HepG2 (cell line): ENCODE data around the gene DOK7. TPM values are rescaled to one million over a fixed set of nuclear protein-coding genes. Genes with fewer than 3 reads are reported as not detected.

Experiments used
- ATAC-seq: fragments of 200-7000 bp; cut with Tn5 transposase; 3 replicates; pipeline ENCODE4 v1.9.1; 2020; ENCODE audit warnings: mild to moderate bottlenecking, moderate library complexity
- BruUV-seq: library from RNA; stranded (reverse); fragments of 400-500 nt; replicated peaks from 2 replicates; lab custom pipeline; 2021; lab: Mats Ljungman, UMichigan
- CTCF ChIA-PET: fragments of 300-600 bp; formaldehyde crosslinking; extraction: SDS; loops from one replicate; lab custom pipeline; 2021; ENCODE audit warnings: low total read pairs, inconsistent platforms, low intra/inter-chr PET ratio; lab: Yijun Ruan, JAX
- POLR2A ChIA-PET: fragments of 350-600 bp; sonication (Branson Sonifier 250); formaldehyde crosslinking; loops from one replicate; lab custom pipeline; 2020; ENCODE audit warnings: antibody characterized with exemption, inconsistent platforms; lab: Yijun Ruan, JAX
- DNase-seq: peaks from one replicate; pipeline ENCODE4 v3.0.0-alpha.2; 2015; ENCODE audit warnings: low spot score
- FAIRE-seq: peaks from 3 replicates; lab custom pipeline; 2011; peaks lifted over from hg19 to GRCh38; lab: Jason Lieb, UNC
- H2AFZ ChIP-seq: one replicate; pipeline ENCODE4 v1.6.1; 2011; ENCODE audit warnings: low read length, inconsistent platforms
- H3K27ac ChIP-seq: fragments of 300-600 bp; 3 replicates; pipeline ENCODE4 v1.8.0; 2011; ENCODE audit warnings: mixed run types, mild to moderate bottlenecking, mixed read lengths, low read length, inconsistent platforms; ENCODE audit not compliant: insufficient read depth; ENCODE audit errors: extremely low read length
- H3K27me3 ChIP-seq, 2 experiments: fragments of 200-600 bp in 1 of 2; 2 replicates in 1 of 2; 3 replicates in 1 of 2; pipeline versions ENCODE4 v1.6.0 to v1.8.0; 2011; ENCODE audit warnings: low read length in 2 of 2, mild to moderate bottlenecking in 2 of 2, moderate library complexity in 2 of 2, inconsistent platforms in 1 of 2; ENCODE audit not compliant: insufficient read depth in 2 of 2, control insufficient read depth in 1 of 2
- H3K36me3 ChIP-seq, 2 experiments: fragments of 200-600 bp in 1 of 2; replicated peaks in 1 of 2; 2 replicates in 1 of 2; 3 replicates in 1 of 2; pipeline versions ENCODE4 v1.5.1 to v1.8.0; 2011; ENCODE audit warnings: low read length in 2 of 2, inconsistent platforms in 1 of 2; ENCODE audit not compliant: insufficient read depth in 2 of 2, control insufficient read depth in 1 of 2
- H3K4me1 ChIP-seq: 2 replicates; pipeline ENCODE4 v1.5.1; 2012; ENCODE audit warnings: low read length, inconsistent platforms; ENCODE audit not compliant: insufficient read depth
- H3K4me2 ChIP-seq: 2 replicates; pipeline ENCODE4 v1.6.0; 2011; ENCODE audit warnings: low read depth, low read length, inconsistent platforms
- H3K4me3 ChIP-seq, 3 experiments: fragments of 200-600 bp in 1 of 3; sonication (generic), shearing (Covaris generic) in 1 of 3; replicated peaks in 1 of 3; 2 replicates each; pipeline ENCODE4 v1.5.1; 2011 to 2016; ENCODE audit warnings: low read length in 3 of 3, inconsistent platforms in 2 of 3, low read depth in 2 of 3, mild to moderate bottlenecking in 2 of 3, control low read depth in 1 of 3, mixed read lengths in 1 of 3; ENCODE audit not compliant: insufficient read depth in 1 of 3
- H3K79me2 ChIP-seq: one replicate; pipeline ENCODE4 v1.6.1; 2011; ENCODE audit warnings: low read length, inconsistent platforms; ENCODE audit not compliant: insufficient read depth
- H3K9ac ChIP-seq: 2 replicates; pipeline ENCODE4 v1.6.0; 2011; ENCODE audit warnings: mild to moderate bottlenecking, low read depth, low read length, inconsistent platforms; ENCODE audit not compliant: insufficient read depth
- H3K9me3 ChIP-seq: 2 replicates; pipeline ENCODE4 v1.5.1; 2012; ENCODE audit warnings: mild to moderate bottlenecking, low read length
- H4K20me1 ChIP-seq: 2 replicates; pipeline ENCODE4 v1.6.0; 2011; ENCODE audit warnings: inconsistent platforms, mild to moderate bottlenecking, low read length, moderate library complexity; ENCODE audit not compliant: insufficient read depth
- CAMTA2 ChIP-seq: sonication (generic); formaldehyde crosslinking; IDR thresholded peaks from 2 replicates; pipeline ENCODE4 v1.4.0; 2020; ENCODE audit warnings: mild to moderate bottlenecking, missing genetic modification reagents, borderline replicate concordance
- FOXK2 ChIP-seq: fragments of 450-650 bp; IDR thresholded peaks from 2 replicates; pipeline ENCODE4 v1.6.1; 2016
- MIXL1 ChIP-seq: IDR thresholded peaks from 2 replicates; pipeline ENCODE4 v1.6.1; 2016
- NR2C2 ChIP-seq: sonication (generic); formaldehyde crosslinking; IDR thresholded peaks from 2 replicates; pipeline ENCODE4 v1.4.0; 2020; ENCODE audit warnings: missing genetic modification reagents, mild to moderate bottlenecking, moderate library complexity, borderline replicate concordance
- PTBP1 ChIP-seq: fragments of 200-400 bp; formaldehyde crosslinking; IDR thresholded peaks from 2 replicates; pipeline ENCODE4 v1.6.1; 2018; ENCODE audit warnings: low read length, low read depth; ENCODE audit not compliant: poor library complexity, severe bottlenecking
- RBFOX2 ChIP-seq: fragments of 200-400 bp; formaldehyde crosslinking; IDR thresholded peaks from 2 replicates; pipeline ENCODE4 v1.6.1; 2017; ENCODE audit warnings: low read depth, mild to moderate bottlenecking, low read length
- ZSCAN12 ChIP-seq: sonication (generic); formaldehyde crosslinking; IDR thresholded peaks from 2 replicates; pipeline ENCODE4 v1.9.0; 2021; ENCODE audit warnings: mild to moderate bottlenecking, missing genetic modification reagents
- whole genome bisulfite sequencing: methylation state at CpG from one replicate; pipeline ENCODE4 v1.1.6; 2017; ENCODE audit warnings: low lambda C conversion rate; 5-methylcytosine and 5-hydroxymethylcytosine counted together
- in situ Hi-C: cut with HindIII; loops from 2 replicates; pipeline ENCODE4 v1.10.0; 2017; ENCODE audit warnings: low pct_unique_long_range_greater_than_20kb; ENCODE audit not compliant: extremely low pct_ligation_motif_present
- intact Hi-C: fragments of 100-400 bp; cut with micrococcal nuclease; formaldehyde crosslinking; loops from one replicate; pipeline ENCODE4 v1.10.0; 2022; ENCODE audit not compliant: unreplicated experiment
- polyA plus RNA-seq, 8 experiments: library from polyadenylated mRNA; depleted of rRNA in 3 of 8; stranded (reverse) in 7 of 8; unstranded in 1 of 8; fragments of >200 nt; fragmentation: Illumina TruSeq in 4 of 8; extraction: Trizol in 4 of 8; gene quantifications; 2 replicates each; pipeline versions ENCODE4 v1.2.1 to v1.2.3, GENCODE V29; 2011 to 2016; ENCODE audit warnings: low read depth in 4 of 8, missing spikeins in 1 of 8, mixed read lengths in 1 of 8; ENCODE audit not compliant: insufficient read depth in 1 of 8
- total RNA-seq, 5 experiments: library from RNA; depleted of rRNA; stranded (reverse); fragments of >200 nt; fragmentation: Illumina TruSeq; extraction: Trizol; gene quantifications; 2 replicates each; pipeline ENCODE4 v1.2.3, GENCODE V29; 2016; ENCODE audit warnings: low read depth in 1 of 5
- TF ChIP-seq, protein P1 (sequence below): sonication (generic); formaldehyde crosslinking; IDR thresholded peaks from 2 replicates; pipeline ENCODE4 v1.5.0; 2020; ENCODE audit warnings: missing genetic modification reagents, mild to moderate bottlenecking, borderline replicate concordance
- TF ChIP-seq, protein P2 (sequence below): sonication (generic); formaldehyde crosslinking; IDR thresholded peaks from 2 replicates; pipeline ENCODE4 v1.5.0; 2020; ENCODE audit warnings: missing genetic modification reagents
- TF ChIP-seq, protein P3 (sequence below): sonication (generic); formaldehyde crosslinking; IDR thresholded peaks from 2 replicates; pipeline ENCODE4 v1.4.0; 2020; ENCODE audit warnings: missing genetic modification reagents

DOK7 gene
- total and polyA plus RNA-seq, 2 of the 13 experiments (the other 11 are each of a cell fraction or from before 2014, with no cell fraction given) = 0.03 to 0.07 TPM

DNA sequence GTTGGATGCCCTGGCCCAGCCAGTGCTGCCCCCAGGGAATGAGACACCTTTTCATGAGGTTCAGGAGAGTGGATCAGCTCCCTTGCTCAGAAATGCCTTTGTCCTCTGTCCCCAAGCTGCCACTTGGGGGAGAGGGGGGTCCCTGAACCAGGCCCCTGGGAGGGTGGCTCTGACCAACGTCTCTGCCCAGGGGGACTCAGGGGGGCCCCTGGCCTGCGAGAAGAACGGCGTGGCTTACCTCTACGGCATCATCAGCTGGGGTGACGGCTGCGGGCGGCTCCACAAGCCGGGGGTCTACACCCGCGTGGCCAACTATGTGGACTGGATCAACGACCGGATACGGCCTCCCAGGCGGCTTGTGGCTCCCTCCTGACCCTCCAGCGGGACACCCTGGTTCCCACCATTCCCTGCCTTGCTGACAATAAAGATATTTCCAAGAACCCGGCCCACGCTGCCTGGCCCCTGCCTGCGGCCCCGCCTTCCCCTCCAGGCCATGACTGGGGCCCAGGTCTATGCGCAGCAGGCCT is 14.0 kb upstream of the DOK7 start:
- H3K4me2 ChIP-seq = no peak overlapping the region
- no peaks in the 10 kb centered on the region for H4K20me1 ChIP-seq
- DNase-seq (no peak), FAIRE-seq (no peak), ATAC-seq (no peak)
- H3K27me3 ChIP-seq = no peaks in the 10 kb centered on the region
- ChIA-PET POLR2A (no interaction called here), CTCF (no interaction called here)
- WGBS = 96% methylated on average over 16 of the region's 21 CpGs
- in situ Hi-C loops (loop anchor here (5.0 kb wide), 1 partner anchor 102 kb away; no protein-coding TSS in a partner anchor), intact Hi-C loops (no loop called here)
- H3K9ac ChIP-seq = no peak overlapping the region
- no peaks in the 10 kb centered on the region for H3K9me3 ChIP-seq
- H2AFZ ChIP-seq = no peak overlapping the region
- H3K4me1 ChIP-seq = peaks cover 27% of the 10 kb centered on the region
- no peaks in the 10 kb centered on the region for H3K79me2 ChIP-seq
- no peak overlapping the region for H3K27ac ChIP-seq
- BruUV-seq = no TSS peak
- H3K36me3 ChIP-seq = no peaks in the 10 kb centered on the region
- no peak overlapping the region for H3K4me3 ChIP-seq
- TF ChIP-seq PTBP1 (no peak), FOXK2 (no peak), ZSCAN12 (no peak), NR2C2 (CRISPR knock-in tag) (no peak), RBFOX2 (peak; percentile 56; the same call in 1 of the 2 replicates), MIXL1 (no peak), CAMTA2 (no peak)
- TF ChIP-seq, protein P1, sequence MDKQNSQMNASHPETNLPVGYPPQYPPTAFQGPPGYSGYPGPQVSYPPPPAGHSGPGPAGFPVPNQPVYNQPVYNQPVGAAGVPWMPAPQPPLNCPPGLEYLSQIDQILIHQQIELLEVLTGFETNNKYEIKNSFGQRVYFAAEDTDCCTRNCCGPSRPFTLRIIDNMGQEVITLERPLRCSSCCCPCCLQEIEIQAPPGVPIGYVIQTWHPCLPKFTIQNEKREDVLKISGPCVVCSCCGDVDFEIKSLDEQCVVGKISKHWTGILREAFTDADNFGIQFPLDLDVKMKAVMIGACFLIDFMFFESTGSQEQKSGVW (CRISPR knock-in tag) = no peak
- TF ChIP-seq, protein P2, sequence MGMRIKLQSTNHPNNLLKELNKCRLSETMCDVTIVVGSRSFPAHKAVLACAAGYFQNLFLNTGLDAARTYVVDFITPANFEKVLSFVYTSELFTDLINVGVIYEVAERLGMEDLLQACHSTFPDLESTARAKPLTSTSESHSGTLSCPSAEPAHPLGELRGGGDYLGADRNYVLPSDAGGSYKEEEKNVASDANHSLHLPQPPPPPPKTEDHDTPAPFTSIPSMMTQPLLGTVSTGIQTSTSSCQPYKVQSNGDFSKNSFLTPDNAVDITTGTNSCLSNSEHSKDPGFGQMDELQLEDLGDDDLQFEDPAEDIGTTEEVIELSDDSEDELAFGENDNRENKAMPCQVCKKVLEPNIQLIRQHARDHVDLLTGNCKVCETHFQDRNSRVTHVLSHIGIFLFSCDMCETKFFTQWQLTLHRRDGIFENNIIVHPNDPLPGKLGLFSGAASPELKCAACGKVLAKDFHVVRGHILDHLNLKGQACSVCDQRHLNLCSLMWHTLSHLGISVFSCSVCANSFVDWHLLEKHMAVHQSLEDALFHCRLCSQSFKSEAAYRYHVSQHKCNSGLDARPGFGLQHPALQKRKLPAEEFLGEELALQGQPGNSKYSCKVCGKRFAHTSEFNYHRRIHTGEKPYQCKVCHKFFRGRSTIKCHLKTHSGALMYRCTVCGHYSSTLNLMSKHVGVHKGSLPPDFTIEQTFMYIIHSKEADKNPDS = 0 out of 2 replicates have a peak, but pooled peaks have one; percentile 6
- TF ChIP-seq, protein P3, sequence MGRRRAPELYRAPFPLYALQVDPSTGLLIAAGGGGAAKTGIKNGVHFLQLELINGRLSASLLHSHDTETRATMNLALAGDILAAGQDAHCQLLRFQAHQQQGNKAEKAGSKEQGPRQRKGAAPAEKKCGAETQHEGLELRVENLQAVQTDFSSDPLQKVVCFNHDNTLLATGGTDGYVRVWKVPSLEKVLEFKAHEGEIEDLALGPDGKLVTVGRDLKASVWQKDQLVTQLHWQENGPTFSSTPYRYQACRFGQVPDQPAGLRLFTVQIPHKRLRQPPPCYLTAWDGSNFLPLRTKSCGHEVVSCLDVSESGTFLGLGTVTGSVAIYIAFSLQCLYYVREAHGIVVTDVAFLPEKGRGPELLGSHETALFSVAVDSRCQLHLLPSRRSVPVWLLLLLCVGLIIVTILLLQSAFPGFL (CRISPR knock-in tag) = no peak
